ENCODE measurements around the gene P2RX6. TPM values are rescaled to one million over a fixed set of nuclear protein-coding genes. Genes with fewer than 3 reads are reported as not detected.

Gene P2RX6
- total and polyA plus RNA-seq, 9 of the 15 experiments (the other 6 are each of a cell fraction or from before 2014, with no cell fraction given) = 0.01 to 3.9 (median 1.5) TPM; not detected in 1

- TF ChIP-seq ZNF740 (CRISPR knock-in tag; IDR thresholded peaks at IDR 0.05) = no peak
- TF ChIP-seq ZNF740 (tag; IDR thresholded peaks at IDR 0.05) = no peak
- no peak for TF ChIP-seq HMG20B (CRISPR knock-in tag; IDR thresholded peaks at IDR 0.05)
- no peak for TF ChIP-seq MCM2 (IDR thresholded peaks at IDR 0.05; ENCODE audit: low read depth)
- TF ChIP-seq NFE2 (IDR thresholded peaks at IDR 0.05; ENCODE audit: low read depth) = no peak
- TF ChIP-seq KDM4B (IDR thresholded peaks at IDR 0.05; ENCODE audit: borderline replicate concordance in 2 of 2, low read depth in 1 of 2) = peak in 1 of 2 experiments; percentile 66; a peak in 1 of 4 replicates
- TF ChIP-seq, protein P1, sequence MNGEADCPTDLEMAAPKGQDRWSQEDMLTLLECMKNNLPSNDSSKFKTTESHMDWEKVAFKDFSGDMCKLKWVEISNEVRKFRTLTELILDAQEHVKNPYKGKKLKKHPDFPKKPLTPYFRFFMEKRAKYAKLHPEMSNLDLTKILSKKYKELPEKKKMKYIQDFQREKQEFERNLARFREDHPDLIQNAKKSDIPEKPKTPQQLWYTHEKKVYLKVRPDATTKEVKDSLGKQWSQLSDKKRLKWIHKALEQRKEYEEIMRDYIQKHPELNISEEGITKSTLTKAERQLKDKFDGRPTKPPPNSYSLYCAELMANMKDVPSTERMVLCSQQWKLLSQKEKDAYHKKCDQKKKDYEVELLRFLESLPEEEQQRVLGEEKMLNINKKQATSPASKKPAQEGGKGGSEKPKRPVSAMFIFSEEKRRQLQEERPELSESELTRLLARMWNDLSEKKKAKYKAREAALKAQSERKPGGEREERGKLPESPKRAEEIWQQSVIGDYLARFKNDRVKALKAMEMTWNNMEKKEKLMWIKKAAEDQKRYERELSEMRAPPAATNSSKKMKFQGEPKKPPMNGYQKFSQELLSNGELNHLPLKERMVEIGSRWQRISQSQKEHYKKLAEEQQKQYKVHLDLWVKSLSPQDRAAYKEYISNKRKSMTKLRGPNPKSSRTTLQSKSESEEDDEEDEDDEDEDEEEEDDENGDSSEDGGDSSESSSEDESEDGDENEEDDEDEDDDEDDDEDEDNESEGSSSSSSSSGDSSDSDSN (IDR thresholded peaks at IDR 0.05; ENCODE audit: borderline replicate concordance in 1 of 2, low read depth in 2 of 2, low read length in 2 of 2) = 0 out of 4 replicates have a peak, but pooled peaks of 1 of the 2 experiments have one; percentile 59
- TF ChIP-seq ESRRA (IDR thresholded peaks at IDR 0.05; ENCODE audit: borderline replicate concordance, low read depth) = peak; percentile 62; the same call in 1 of the 2 replicates
- TF ChIP-seq, protein P2, sequence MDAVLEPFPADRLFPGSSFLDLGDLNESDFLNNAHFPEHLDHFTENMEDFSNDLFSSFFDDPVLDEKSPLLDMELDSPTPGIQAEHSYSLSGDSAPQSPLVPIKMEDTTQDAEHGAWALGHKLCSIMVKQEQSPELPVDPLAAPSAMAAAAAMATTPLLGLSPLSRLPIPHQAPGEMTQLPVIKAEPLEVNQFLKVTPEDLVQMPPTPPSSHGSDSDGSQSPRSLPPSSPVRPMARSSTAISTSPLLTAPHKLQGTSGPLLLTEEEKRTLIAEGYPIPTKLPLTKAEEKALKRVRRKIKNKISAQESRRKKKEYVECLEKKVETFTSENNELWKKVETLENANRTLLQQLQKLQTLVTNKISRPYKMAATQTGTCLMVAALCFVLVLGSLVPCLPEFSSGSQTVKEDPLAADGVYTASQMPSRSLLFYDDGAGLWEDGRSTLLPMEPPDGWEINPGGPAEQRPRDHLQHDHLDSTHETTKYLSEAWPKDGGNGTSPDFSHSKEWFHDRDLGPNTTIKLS (IDR thresholded peaks at IDR 0.05; ENCODE audit: borderline replicate concordance, low read depth) = 0 out of 2 replicates have a peak, but pooled peaks have one; percentile 26
- no peak; the same call in 1 of the 2 replicates for TF ChIP-seq NR2F6 (CRISPR knock-in tag; IDR thresholded peaks at IDR 0.05)
- peak; percentile 25; the same call in 1 of the 2 replicates for TF ChIP-seq RERE (CRISPR knock-in tag; IDR thresholded peaks at IDR 0.05; ENCODE audit: borderline replicate concordance)
- TF ChIP-seq HDGF (IDR thresholded peaks at IDR 0.05) = peak; percentile 69; the same call in 1 of the 2 replicates
- TF ChIP-seq, protein P3, sequence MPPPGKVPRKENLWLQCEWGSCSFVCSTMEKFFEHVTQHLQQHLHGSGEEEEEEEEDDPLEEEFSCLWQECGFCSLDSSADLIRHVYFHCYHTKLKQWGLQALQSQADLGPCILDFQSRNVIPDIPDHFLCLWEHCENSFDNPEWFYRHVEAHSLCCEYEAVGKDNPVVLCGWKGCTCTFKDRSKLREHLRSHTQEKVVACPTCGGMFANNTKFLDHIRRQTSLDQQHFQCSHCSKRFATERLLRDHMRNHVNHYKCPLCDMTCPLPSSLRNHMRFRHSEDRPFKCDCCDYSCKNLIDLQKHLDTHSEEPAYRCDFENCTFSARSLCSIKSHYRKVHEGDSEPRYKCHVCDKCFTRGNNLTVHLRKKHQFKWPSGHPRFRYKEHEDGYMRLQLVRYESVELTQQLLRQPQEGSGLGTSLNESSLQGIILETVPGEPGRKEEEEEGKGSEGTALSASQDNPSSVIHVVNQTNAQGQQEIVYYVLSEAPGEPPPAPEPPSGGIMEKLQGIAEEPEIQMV (tag; conservative IDR thresholded peaks at IDR 0.05; ENCODE audit: low read depth) = no peak
- no peak for TF ChIP-seq PURB (CRISPR knock-in tag; IDR thresholded peaks at IDR 0.05; ENCODE audit: low read depth)
- TF ChIP-seq MTA1 (IDR thresholded peaks at IDR 0.05; ENCODE audit: borderline replicate concordance) = no peak; the same call in 1 of the 2 replicates
- no peak for TF ChIP-seq TCF7 (IDR thresholded peaks at IDR 0.05; ENCODE audit: borderline replicate concordance)
These were observed 40.9 kb downstream of the P2RX6 start (continued) for GRCh38 chr22:21055880-21056319.

Data from K562 (cell line).